ENCODE results near the gene RTL1. TPM values are rescaled to one million over a fixed set of nuclear protein-coding genes. Genes with fewer than 3 reads are reported as not detected.

Gene RTL1
- total RNA-seq, 1 donor from 2014 or later = not detected

GRCh38 chr14:100880271-100881101, 23.0 kb downstream of the RTL1 start:
- DNase-seq = no peak
- no peaks in the 10 kb centered on the region for H3K4me1 ChIP-seq
- H3K9me3 ChIP-seq (replicated peaks) = peaks cover 11% of the 10 kb centered on the region

DNA sequence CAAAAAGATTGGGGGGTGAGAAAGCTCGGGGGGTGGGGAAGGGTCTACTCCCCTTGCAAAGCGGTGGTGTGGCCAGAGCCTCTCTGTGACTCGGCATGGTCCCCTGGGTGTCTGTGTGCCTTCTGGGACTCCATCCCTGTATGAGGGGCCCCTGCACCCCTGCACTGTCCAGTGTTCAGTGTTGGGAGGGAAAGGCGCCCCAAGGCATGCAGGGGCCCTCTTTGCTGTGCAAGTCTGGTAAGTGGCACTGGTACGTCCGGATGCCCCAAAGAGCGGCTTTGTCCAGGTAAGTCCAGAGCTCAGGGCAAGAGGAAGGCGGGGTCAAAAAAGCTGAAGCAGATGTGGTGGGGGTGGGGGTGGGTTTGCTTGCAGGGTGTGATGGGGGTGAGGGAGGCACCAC, 23.7 kb downstream of the RTL1 start:
- TF ChIP-seq, protein P1, sequence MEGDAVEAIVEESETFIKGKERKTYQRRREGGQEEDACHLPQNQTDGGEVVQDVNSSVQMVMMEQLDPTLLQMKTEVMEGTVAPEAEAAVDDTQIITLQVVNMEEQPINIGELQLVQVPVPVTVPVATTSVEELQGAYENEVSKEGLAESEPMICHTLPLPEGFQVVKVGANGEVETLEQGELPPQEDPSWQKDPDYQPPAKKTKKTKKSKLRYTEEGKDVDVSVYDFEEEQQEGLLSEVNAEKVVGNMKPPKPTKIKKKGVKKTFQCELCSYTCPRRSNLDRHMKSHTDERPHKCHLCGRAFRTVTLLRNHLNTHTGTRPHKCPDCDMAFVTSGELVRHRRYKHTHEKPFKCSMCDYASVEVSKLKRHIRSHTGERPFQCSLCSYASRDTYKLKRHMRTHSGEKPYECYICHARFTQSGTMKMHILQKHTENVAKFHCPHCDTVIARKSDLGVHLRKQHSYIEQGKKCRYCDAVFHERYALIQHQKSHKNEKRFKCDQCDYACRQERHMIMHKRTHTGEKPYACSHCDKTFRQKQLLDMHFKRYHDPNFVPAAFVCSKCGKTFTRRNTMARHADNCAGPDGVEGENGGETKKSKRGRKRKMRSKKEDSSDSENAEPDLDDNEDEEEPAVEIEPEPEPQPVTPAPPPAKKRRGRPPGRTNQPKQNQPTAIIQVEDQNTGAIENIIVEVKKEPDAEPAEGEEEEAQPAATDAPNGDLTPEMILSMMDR (IDR thresholded peaks at IDR 0.05; ENCODE audit: borderline replicate concordance) = no peak
- no peaks in the 10 kb centered on the region for H3K4me1 ChIP-seq
- H3K36me3 ChIP-seq = no peaks in the 10 kb centered on the region
- intact Hi-C loops (cut with micrococcal nuclease) = no loop called here
- H3K27ac ChIP-seq (replicated peaks) = no peak overlapping the region
- peaks cover 47% of the 10 kb centered on the region for H3K27me3 ChIP-seq (ENCODE audit: low read depth)
- no peak overlapping the region for H3K4me3 ChIP-seq
- peaks cover 11% of the 10 kb centered on the region for H3K9me3 ChIP-seq (replicated peaks)
- no peak for DNase-seq

More at GRCh38 chr14:100880271-100881101, 23.0 kb downstream of the RTL1 start:
- Histone ChIP-seq H3K27ac (replicated peaks) (no peak overlapping the region), H3K36me3 (no peaks in the 10 kb centered on the region), H3K4me3 (no peak overlapping the region), H3K27me3 (ENCODE audit: low read depth) (peaks cover 46% of the 10 kb centered on the region)
- intact Hi-C loops (cut with micrococcal nuclease) = no loop called here
- TF ChIP-seq, protein P1 (IDR thresholded peaks at IDR 0.05; ENCODE audit: borderline replicate concordance) = no peak

DNA sequence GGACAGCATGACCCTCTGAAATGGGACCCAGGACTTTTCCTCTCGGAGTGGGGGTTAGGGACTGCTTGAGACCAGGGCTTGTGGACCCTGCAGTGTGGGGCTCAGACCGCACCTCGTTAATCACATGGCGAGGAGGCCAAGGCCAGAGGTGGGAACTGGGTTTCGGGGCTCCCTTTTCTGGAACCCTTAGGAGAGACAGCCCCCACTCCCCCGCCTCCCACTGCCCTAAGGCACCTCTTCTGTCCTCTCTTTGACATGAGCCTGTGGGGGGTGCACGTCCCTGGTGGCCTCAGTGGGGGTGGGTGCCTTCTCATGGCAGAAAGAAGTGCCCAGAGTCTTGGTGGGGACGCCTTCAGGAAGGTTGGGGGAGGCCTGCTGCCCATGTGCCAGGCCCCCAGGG, 24.3 kb downstream of the RTL1 start:
- peaks cover 49% of the 10 kb centered on the region for H3K27me3 ChIP-seq (ENCODE audit: low read depth)
- intact Hi-C loops (cut with micrococcal nuclease) = no loop called here

DNA sequence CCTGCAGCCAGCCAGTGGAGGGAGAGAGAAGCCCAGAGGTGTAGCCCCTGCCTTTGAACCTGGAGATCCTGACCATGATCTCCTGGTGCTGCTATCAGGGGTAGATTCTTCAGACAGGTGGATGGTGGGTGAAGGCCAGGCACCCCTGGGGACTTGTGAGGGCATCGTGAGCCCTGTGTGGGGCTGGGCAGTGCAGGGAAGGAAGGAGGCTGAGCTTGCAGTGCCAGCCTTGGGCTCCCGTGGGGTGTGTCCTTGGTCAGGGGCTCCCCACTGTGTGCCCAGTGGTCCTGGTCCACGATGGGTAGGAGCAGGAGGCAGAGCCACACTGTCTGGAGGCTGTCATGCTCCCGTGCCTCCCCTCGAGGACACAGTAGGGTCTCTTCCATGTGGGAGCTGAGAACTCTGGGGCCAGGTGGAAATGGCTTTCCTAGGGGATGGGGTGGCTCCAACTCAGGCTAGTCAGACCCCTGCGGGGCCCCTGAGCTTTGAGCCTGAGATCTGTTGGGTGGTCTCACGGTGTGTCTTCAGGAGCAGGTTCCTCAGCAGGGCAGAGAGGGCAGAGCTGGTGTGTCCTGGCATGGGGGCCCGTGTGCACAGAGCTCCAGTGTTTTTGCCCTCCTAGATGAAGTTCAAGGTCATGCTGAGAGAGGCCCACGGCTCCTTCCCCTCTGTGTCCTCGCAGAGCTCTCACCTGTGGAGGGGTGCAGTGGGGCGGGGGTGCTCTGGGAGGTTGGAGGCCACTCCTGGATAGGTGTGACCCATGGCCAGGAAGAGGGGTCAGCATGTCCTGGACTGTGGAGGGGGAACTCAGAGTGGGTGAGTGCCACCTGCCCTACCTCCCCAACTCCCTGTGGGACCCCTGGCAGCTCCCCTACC, 25.0 kb downstream of the RTL1 start:
- TF ChIP-seq, protein P1 (IDR thresholded peaks at IDR 0.05; ENCODE audit: borderline replicate concordance) = no peak
- H3K9me3 ChIP-seq (replicated peaks) = peaks cover 9% of the 10 kb centered on the region
- DNase-seq = peak; percentile 1
- intact Hi-C loops (cut with micrococcal nuclease) = no loop called here
- peaks cover 51% of the 10 kb centered on the region for H3K27me3 ChIP-seq (ENCODE audit: low read depth)
- no peaks in the 10 kb centered on the region for H3K36me3 ChIP-seq
- H3K4me3 ChIP-seq = no peak overlapping the region
- no peaks in the 10 kb centered on the region for H3K4me1 ChIP-seq
- no peak overlapping the region for H3K27ac ChIP-seq (replicated peaks)

More for the DNA sequence above, 24.3 kb downstream of the RTL1 start:
- Histone ChIP-seq H3K4me3 (no peak overlapping the region), H3K4me1 (no peaks in the 10 kb centered on the region), H3K9me3 (replicated peaks) (peaks cover 11% of the 10 kb centered on the region), H3K36me3 (no peaks in the 10 kb centered on the region), H3K27ac (replicated peaks) (no peak overlapping the region)
- no peak for DNase-seq
- TF ChIP-seq, protein P1 (IDR thresholded peaks at IDR 0.05; ENCODE audit: borderline replicate concordance) = no peak

DNA sequence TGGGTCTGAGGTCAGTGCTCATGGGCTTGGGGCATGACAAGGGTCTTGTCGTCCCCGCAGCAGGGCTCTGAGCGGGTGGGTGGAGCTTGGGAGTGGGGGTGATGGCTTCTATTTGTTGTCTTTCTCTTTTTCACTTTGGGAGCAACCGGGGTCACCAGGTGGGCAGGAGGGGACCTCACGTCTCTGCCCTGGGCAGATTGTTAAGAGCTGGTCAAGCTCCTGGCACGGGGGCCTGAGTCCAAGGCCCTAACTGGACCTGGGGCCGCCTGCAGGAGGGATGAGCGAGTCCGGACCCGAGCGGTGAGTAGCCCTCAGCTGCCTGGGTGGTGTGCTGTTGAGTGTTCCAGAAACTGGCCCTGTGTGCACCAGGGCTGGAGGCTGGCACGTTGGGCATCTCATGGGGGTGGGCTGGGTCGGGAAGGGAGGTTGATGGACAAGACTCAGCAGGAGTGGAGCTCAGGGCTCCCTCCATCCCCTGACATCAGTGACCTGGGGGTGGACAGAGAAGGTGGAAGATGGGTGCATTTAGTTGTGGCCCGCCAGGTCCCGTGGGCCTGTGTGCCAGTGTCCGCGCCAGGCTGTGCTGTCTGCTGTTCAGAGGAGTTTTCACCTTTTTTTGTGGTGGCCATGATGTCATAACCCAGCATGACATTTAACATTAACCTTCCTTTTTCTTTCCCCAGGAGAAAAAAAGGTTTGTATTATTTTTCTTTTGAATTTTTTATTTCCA, 27.5 kb downstream of the RTL1 start:
- Histone ChIP-seq H3K27ac (replicated peaks) (no peak overlapping the region), H3K4me3 (no peak overlapping the region), H3K9me3 (replicated peaks) (no peaks in the 10 kb centered on the region), H3K27me3 (ENCODE audit: low read depth) (peaks cover 51% of the 10 kb centered on the region), H3K4me1 (no peaks in the 10 kb centered on the region), H3K36me3 (no peaks in the 10 kb centered on the region)
- DNase-seq = peak; percentile 4
- TF ChIP-seq, protein P1 (IDR thresholded peaks at IDR 0.05; ENCODE audit: borderline replicate concordance) = no peak
- intact Hi-C loops (cut with micrococcal nuclease) = no loop called here

Data from left ventricle myocardium inferior (tissue), 1 donor.